Measurements from ENCODE around the gene SYCP2L. TPM values are rescaled to one million over a fixed set of nuclear protein-coding genes. Genes with fewer than 3 reads are reported as not detected.

The SYCP2L gene
- total and polyA plus RNA-seq, 9 of the 15 experiments (the other 6 are each of a cell fraction or from before 2014, with no cell fraction given): 12.4 to 46.9 (median 22.0) TPM

- 0 out of 4 replicates have a peak, but pooled peaks of 1 of the 2 experiments have one; percentile 13 for TF ChIP-seq FOXA3 (CRISPR knock-in tag; conservative IDR thresholded peaks at IDR 0.05 in 1 of 2, IDR thresholded peaks at IDR 0.05 in 1 of 2)
- peak in 2 of 3 experiments; percentile 42 to 64 for TF ChIP-seq YY1 (IDR thresholded peaks at IDR 0.05; ENCODE audit: borderline replicate concordance in 1 of 3, control insufficient read depth in 1 of 3, extremely low read depth in 1 of 3, insufficient read depth in 3 of 3, insufficient read length in 1 of 3, insufficient replicate concordance in 2 of 3, low read depth in 1 of 3, low read length in 2 of 3)
- TF ChIP-seq ERF (CRISPR knock-in tag; IDR thresholded peaks at IDR 0.05): no peak
- no peak for TF ChIP-seq TEAD2 (tag; IDR thresholded peaks at IDR 0.05)
- peak; percentile 98 for TF ChIP-seq HMBOX1 (IDR thresholded peaks at IDR 0.05)
- TF ChIP-seq ZNF239 (CRISPR knock-in tag; IDR thresholded peaks at IDR 0.05): no peak
- no peak for TF ChIP-seq MCM5 (IDR thresholded peaks at IDR 0.05; ENCODE audit: low read depth)
- peak; percentile 51; the same call in 1 of the 2 replicates for TF ChIP-seq ARID4B (CRISPR knock-in tag; IDR thresholded peaks at IDR 0.05)
- no peak for TF ChIP-seq ZNF197 (CRISPR knock-in tag; IDR thresholded peaks at IDR 0.05; ENCODE audit: low read depth)
- TF ChIP-seq AFF4 (CRISPR knock-in tag; IDR thresholded peaks at IDR 0.05): no peak
- TF ChIP-seq POLR3A (IDR thresholded peaks at IDR 0.05; ENCODE audit: borderline replicate concordance, extremely low read depth, insufficient read depth, insufficient read length): peak; percentile 34
- TF ChIP-seq MECOM (CRISPR knock-in tag; IDR thresholded peaks at IDR 0.05): no peak
- TF ChIP-seq ZNF561 (CRISPR knock-in tag; conservative IDR thresholded peaks at IDR 0.05): no peak
- peak in 1 of 2 experiments; percentile 71; a peak in 1 of 4 replicates for TF ChIP-seq MLLT1 (IDR thresholded peaks at IDR 0.05)
These were observed at the start of gene SYCP2L (continued) for GRCh38 chr6:10886691-10887502.
